ENCODE data around the gene ANKRD55. TPM values are rescaled to one million over a fixed set of nuclear protein-coding genes. Genes with fewer than 3 reads are reported as not detected.

The ANKRD55 gene
- total RNA-seq, 2 experiments from 2014 or later = 2.2 to 2.6 TPM

GRCh38 chr5:56060276-56061110, 172.6 kb downstream of the ANKRD55 start:
- no peaks in the 10 kb centered on the region for H3K36me3 Mint-ChIP-seq
- ChIA-PET CTCF (interaction anchor here (0.6 to 1.5 kb wide), 2 partner anchors 10 to 675 kb away, joined by 3 read pairs; no protein-coding TSS in a partner anchor), POLR2A (interaction anchor here (1.3 kb wide), 1 partner anchor 34 kb away, joined by 3 read pairs; no protein-coding TSS in a partner anchor)
- no peaks in the 10 kb centered on the region for H3K9me3 Mint-ChIP-seq
- H3K27ac Mint-ChIP-seq = no peak overlapping the region
- peaks cover 1% of the 10 kb centered on the region for H3K27me3 Mint-ChIP-seq
- peak; percentile 68 for DNase-seq
- H3K4me3 Mint-ChIP-seq = no peak overlapping the region
- intact Hi-C loops (cut with micrococcal nuclease) = loop anchor here (1.0 to 5.0 kb wide), 2 partner anchors 11 to 267 kb away; no protein-coding TSS in a partner anchor
- H3K4me1 Mint-ChIP-seq (ENCODE audit: low read depth) = peaks cover 64% of the 10 kb centered on the region

- H3K27ac Mint-ChIP-seq = no peak overlapping the region
- DNase-seq = no peak
- no peaks in the 10 kb centered on the region for H3K9me3 Mint-ChIP-seq
- ChIA-PET CTCF (interaction anchor here (0.6 to 0.7 kb wide), 2 partner anchors 296 to 674 kb away, joined by 3 read pairs; no protein-coding TSS in a partner anchor), POLR2A (interaction anchor here (1.3 to 1.4 kb wide), 2 partner anchors 35 to 41 kb away, joined by 3 read pairs; no protein-coding TSS in a partner anchor)
- H3K27me3 Mint-ChIP-seq = peaks cover 1% of the 10 kb centered on the region
- no peak overlapping the region for H3K4me3 Mint-ChIP-seq
- no peaks in the 10 kb centered on the region for H3K36me3 Mint-ChIP-seq
- peaks cover 62% of the 10 kb centered on the region for H3K4me1 Mint-ChIP-seq (ENCODE audit: low read depth)
- intact Hi-C loops (cut with micrococcal nuclease) = loop anchor here (1.0 to 5.0 kb wide), 3 partner anchors 11 to 267 kb away; no protein-coding TSS in a partner anchor
These were observed 173.3 kb downstream of the ANKRD55 start for GRCh38 chr5:56059854-56060253.

- peaks cover 61% of the 10 kb centered on the region for H3K4me1 Mint-ChIP-seq (ENCODE audit: low read depth)
- H3K27me3 Mint-ChIP-seq = peaks cover 1% of the 10 kb centered on the region
- DNase-seq = no peak
- ChIA-PET CTCF (no interaction called here), POLR2A (no interaction called here)
- intact Hi-C loops (cut with micrococcal nuclease) = no loop called here
- peaks cover 5% of the 10 kb centered on the region for H3K36me3 Mint-ChIP-seq
- no peak overlapping the region for H3K4me3 Mint-ChIP-seq
- H3K9me3 Mint-ChIP-seq = peaks cover 5% of the 10 kb centered on the region
- peak overlapping the region; percentile 4 for H3K27ac Mint-ChIP-seq
These were observed 176.3 kb downstream of the ANKRD55 start for GRCh38 chr5:56056875-56057274.

- no peak overlapping the region for H3K27ac Mint-ChIP-seq
- peaks cover 66% of the 10 kb centered on the region for H3K4me1 Mint-ChIP-seq (ENCODE audit: low read depth)
- H3K27me3 Mint-ChIP-seq = peaks cover 1% of the 10 kb centered on the region
- ChIA-PET POLR2A (no interaction called here), CTCF (no interaction called here)
- intact Hi-C loops (cut with micrococcal nuclease) = no loop called here
- H3K36me3 Mint-ChIP-seq = peaks cover 5% of the 10 kb centered on the region
- DNase-seq = peak; percentile 7
- peaks cover 5% of the 10 kb centered on the region for H3K9me3 Mint-ChIP-seq
- no peak overlapping the region for H3K4me3 Mint-ChIP-seq
These were observed 177.3 kb downstream of the ANKRD55 start for GRCh38 chr5:56055859-56056258.

GRCh38 chr5:56055287-56055686, 177.8 kb downstream of the ANKRD55 start:
- peaks cover 65% of the 10 kb centered on the region for H3K4me1 Mint-ChIP-seq (ENCODE audit: low read depth)
- CTCF ChIA-PET = no interaction called here
- intact Hi-C loops (cut with micrococcal nuclease) = no loop called here
- POLR2A ChIA-PET = no interaction called here
- H3K27ac Mint-ChIP-seq = no peak overlapping the region
- peaks cover 5% of the 10 kb centered on the region for H3K36me3 Mint-ChIP-seq
- H3K4me3 Mint-ChIP-seq = no peak overlapping the region
- peaks cover 5% of the 10 kb centered on the region for H3K9me3 Mint-ChIP-seq
- no peak for DNase-seq
- H3K27me3 Mint-ChIP-seq = peaks cover 1% of the 10 kb centered on the region

GRCh38 chr5:56054666-56055065, 178.5 kb downstream of the ANKRD55 start:
- Mint-ChIP-seq H3K9me3 (peaks cover 5% of the 10 kb centered on the region), H3K27ac (no peak overlapping the region), H3K4me1 (ENCODE audit: low read depth) (peaks cover 64% of the 10 kb centered on the region), H3K4me3 (no peak overlapping the region), H3K36me3 (peaks cover 5% of the 10 kb centered on the region), H3K27me3 (peaks cover 1% of the 10 kb centered on the region)
- no peak for DNase-seq
- ChIA-PET CTCF (no interaction called here), POLR2A (no interaction called here)
- intact Hi-C loops (cut with micrococcal nuclease) = no loop called here

- no peak for DNase-seq
- H3K27ac Mint-ChIP-seq = no peak overlapping the region
- H3K4me1 Mint-ChIP-seq (ENCODE audit: low read depth) = peaks cover 59% of the 10 kb centered on the region
- peaks cover 5% of the 10 kb centered on the region for H3K36me3 Mint-ChIP-seq
- intact Hi-C loops (cut with micrococcal nuclease) = no loop called here
- no peak overlapping the region for H3K4me3 Mint-ChIP-seq
- peaks cover 5% of the 10 kb centered on the region for H3K9me3 Mint-ChIP-seq
- POLR2A ChIA-PET = no interaction called here
- CTCF ChIA-PET = interaction anchor here (1.2 kb wide), 1 partner anchor 147 kb away, joined by 3 read pairs; no protein-coding TSS in a partner anchor
- no peaks in the 10 kb centered on the region for H3K27me3 Mint-ChIP-seq
These were observed 179.8 kb downstream of the ANKRD55 start for GRCh38 chr5:56053363-56053762.

- no peak overlapping the region for H3K27ac Mint-ChIP-seq
- CTCF ChIA-PET = interaction anchor here (1.2 kb wide), 1 partner anchor 148 kb away, joined by 3 read pairs; no protein-coding TSS in a partner anchor
- no peak overlapping the region for H3K4me3 Mint-ChIP-seq
- peaks cover 5% of the 10 kb centered on the region for H3K36me3 Mint-ChIP-seq
- no peaks in the 10 kb centered on the region for H3K27me3 Mint-ChIP-seq
- peaks cover 5% of the 10 kb centered on the region for H3K9me3 Mint-ChIP-seq
- POLR2A ChIA-PET = no interaction called here
- peaks cover 60% of the 10 kb centered on the region for H3K4me1 Mint-ChIP-seq (ENCODE audit: low read depth)
- intact Hi-C loops (cut with micrococcal nuclease) = no loop called here
- DNase-seq = no peak
These were observed 180.4 kb downstream of the ANKRD55 start for GRCh38 chr5:56052735-56053134.

- H3K9me3 Mint-ChIP-seq = peaks cover 5% of the 10 kb centered on the region
- H3K4me1 Mint-ChIP-seq (ENCODE audit: low read depth) = peaks cover 46% of the 10 kb centered on the region
- peak overlapping the region; percentile 24 for H3K27ac Mint-ChIP-seq
- DNase-seq = no peak
- CTCF ChIA-PET = interaction anchor here (1.0 kb wide), 1 partner anchor 10 kb away, joined by 3 read pairs; no protein-coding TSS in a partner anchor
- no peaks in the 10 kb centered on the region for H3K27me3 Mint-ChIP-seq
- POLR2A ChIA-PET = interaction anchor here (0.9 to 1.0 kb wide), 2 partner anchors 8 to 14 kb away, joined by 3 to 4 read pairs; no protein-coding TSS in a partner anchor
- no peak overlapping the region for H3K4me3 Mint-ChIP-seq
- intact Hi-C loops (cut with micrococcal nuclease) = no loop called here
- H3K36me3 Mint-ChIP-seq = peaks cover 5% of the 10 kb centered on the region
These were observed 182.4 kb downstream of the ANKRD55 start for GRCh38 chr5:56050551-56051255.

Other genes with a start within 250 kb of the ANKRD55 start
- 10 to 100 TPM; 61.0 to 64.1 TPM for gene IL6ST, start 238.4 kb downstream of the ANKRD55 start, total RNA-seq

Data from activated CD4-positive, alpha-beta memory T cell treated with anti-CD3 and anti-CD28 coated beads for 36 hours (primary cell).